Keratinocyte (primary cell): ENCODE measurements around the gene ZNF594. TPM values are rescaled to one million over a fixed set of nuclear protein-coding genes. Genes with fewer than 3 reads are reported as not detected.

Source experiments
- DNase-seq: peaks from one replicate; pipeline ENCODE4 v3.0.0-alpha.2; 2011; ENCODE audit warnings: low read depth, missing footprints, low spot score
- FAIRE-seq: peaks from 2 replicates; lab custom pipeline; 2011; peaks lifted over from hg19 to GRCh38; lab: Jason Lieb, UNC
- H2AFZ ChIP-seq: 2 replicates; pipeline ENCODE4 v1.6.0; 2012; ENCODE audit warnings: low read length, control low read depth, inconsistent platforms; ENCODE audit not compliant: control insufficient read depth
- H3K27ac ChIP-seq: 2 replicates; pipeline ENCODE4 v1.5.1; 2011; ENCODE audit warnings: low read length; ENCODE audit not compliant: control insufficient read depth, insufficient read depth
- H3K27me3 ChIP-seq: 3 replicates; pipeline ENCODE4 v1.6.0; 2011; ENCODE audit warnings: low read length; ENCODE audit not compliant: control insufficient read depth, insufficient read depth; ENCODE audit errors: extremely low read depth
- H3K36me3 ChIP-seq, 2 experiments: 2 replicates in 1 of 2; 3 replicates in 1 of 2; pipeline ENCODE4 v1.5.1; 2011; ENCODE audit warnings: low read length in 2 of 2, mild to moderate bottlenecking in 1 of 2; ENCODE audit not compliant: control insufficient read depth in 2 of 2, insufficient read depth in 2 of 2; ENCODE audit errors: extremely low read depth in 1 of 2
- H3K4me1 ChIP-seq: 3 replicates; pipeline ENCODE4 v1.5.1; 2011; ENCODE audit warnings: low read length; ENCODE audit not compliant: control insufficient read depth, insufficient read depth; ENCODE audit errors: extremely low read depth
- H3K4me2 ChIP-seq: 3 replicates; pipeline ENCODE4 v1.6.0; 2011; ENCODE audit warnings: low read depth, low read length; ENCODE audit not compliant: control insufficient read depth, insufficient read depth; ENCODE audit errors: extremely low read depth
- H3K4me3 ChIP-seq, 3 experiments: fragments of 200-600 bp in 1 of 3; sonication (generic) in 1 of 3; 2 replicates in 2 of 3; 3 replicates in 1 of 3; pipeline ENCODE4 v1.5.1; 2011 to 2016; ENCODE audit warnings: low read length in 3 of 3, mild to moderate bottlenecking in 3 of 3, control low read depth in 2 of 3, inconsistent platforms in 1 of 3, low read depth in 1 of 3, mixed read lengths in 1 of 3, mixed run types in 1 of 3, moderate library complexity in 1 of 3; ENCODE audit not compliant: control insufficient read depth in 2 of 3, insufficient read depth in 2 of 3; ENCODE audit errors: extremely low read depth in 1 of 3
- H3K79me2 ChIP-seq: 2 replicates; pipeline ENCODE4 v1.6.0; 2012; ENCODE audit warnings: low read length; ENCODE audit not compliant: control insufficient read depth, insufficient read depth
- H3K9ac ChIP-seq: 3 replicates; pipeline ENCODE4 v1.6.0; 2011; ENCODE audit warnings: low read length; ENCODE audit not compliant: control insufficient read depth, insufficient read depth; ENCODE audit errors: extremely low read depth
- H3K9me1 ChIP-seq: 3 replicates; pipeline ENCODE4 v1.6.0; 2011; ENCODE audit warnings: low read length; ENCODE audit not compliant: control insufficient read depth, insufficient read depth; ENCODE audit errors: extremely low read depth
- H3K9me3 ChIP-seq: 2 replicates; pipeline ENCODE4 v1.5.1; 2012; ENCODE audit warnings: low read depth, low read length; ENCODE audit not compliant: control insufficient read depth
- H4K20me1 ChIP-seq: 3 replicates; pipeline ENCODE4 v1.6.0; 2011; ENCODE audit warnings: low read length; ENCODE audit not compliant: control insufficient read depth, insufficient read depth; ENCODE audit errors: extremely low read depth
- EZH2 ChIP-seq: IDR thresholded peaks from one replicate; pipeline ENCODE4 v1.6.1; 2012; ENCODE audit warnings: inconsistent platforms, mild to moderate bottlenecking, low read length, moderate library complexity
- dilution Hi-C: fragments of 300-500 bp; cut with MboI; formaldehyde crosslinking; loops from one replicate; pipeline ENCODE4 v1.7.0; 2020; ENCODE audit warnings: low sequenced_read_pairs; ENCODE audit not compliant: extremely low pct_ligation_motif_present
- polyA plus RNA-seq, 5 experiments: library from polyadenylated mRNA; depleted of rRNA in 3 of 5; stranded (reverse) in 3 of 5; stranded (forward) in 1 of 5; unstranded in 1 of 5; fragments of >200 nt; gene quantifications; 1 replicate in 1 of 5; 2 replicates in 3 of 5; 3 replicates in 1 of 5; pipeline versions ENCODE4 v1.2.1 to v1.2.3, GENCODE V29; 2011 to 2012; ENCODE audit warnings: missing spikeins in 2 of 5, low read depth in 1 of 5, low replicate concordance in 1 of 5
- TF ChIP-seq, protein P1 (sequence below), 3 experiments: IDR thresholded peaks in 1 of 3; conservative IDR thresholded peaks in 1 of 3; optimal IDR thresholded peaks in 1 of 3; 2 replicates in 2 of 3; 3 replicates in 1 of 3; pipeline versions ENCODE3 to v1.5.1; 2011; ENCODE audit warnings: low read length in 3 of 3, mild to moderate bottlenecking in 3 of 3, moderate library complexity in 2 of 3, control low read depth in 1 of 3, inconsistent platforms in 1 of 3; ENCODE audit not compliant: insufficient read depth in 2 of 3; ENCODE audit errors: extremely low read depth in 1 of 3

The ZNF594 gene
- polyA plus RNA-seq, 1 donor (not counting 4 experiments of a cell fraction or from before 2014, with no cell fraction given) = 2.1 TPM

DNA sequence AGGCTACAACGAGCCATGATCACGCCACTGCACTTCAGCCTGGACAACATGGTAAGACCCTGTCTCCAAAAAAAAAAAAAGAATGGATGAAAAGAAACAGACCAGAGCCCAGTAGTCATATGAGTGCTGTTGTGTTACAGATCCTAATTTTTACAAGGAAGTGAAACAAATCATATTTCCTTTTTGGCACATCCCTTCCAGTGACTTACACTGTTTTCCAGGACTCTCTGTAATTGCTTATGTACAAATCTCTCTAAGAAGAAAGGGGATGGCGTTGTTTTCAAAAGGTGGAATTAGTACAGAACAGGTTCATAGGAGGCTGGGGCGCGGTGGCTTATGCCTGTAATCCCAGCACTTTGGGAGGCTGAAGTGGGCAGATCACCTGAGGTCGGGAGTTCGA is 19.8 kb upstream of the ZNF594 start:
- dilution Hi-C loops = no loop called here
- no peak overlapping the region for H3K4me2 ChIP-seq
- no peaks in the 10 kb centered on the region for H3K79me2 ChIP-seq
- no peaks in the 10 kb centered on the region for H4K20me1 ChIP-seq
- no peak overlapping the region for H3K27ac ChIP-seq
- H3K9me1 ChIP-seq = peaks cover 2% of the 10 kb centered on the region
- DNase-seq (no peak), FAIRE-seq (no peak)
- H3K4me3 ChIP-seq = no peak overlapping the region
- no peak for TF ChIP-seq EZH2
- TF ChIP-seq, protein P1, sequence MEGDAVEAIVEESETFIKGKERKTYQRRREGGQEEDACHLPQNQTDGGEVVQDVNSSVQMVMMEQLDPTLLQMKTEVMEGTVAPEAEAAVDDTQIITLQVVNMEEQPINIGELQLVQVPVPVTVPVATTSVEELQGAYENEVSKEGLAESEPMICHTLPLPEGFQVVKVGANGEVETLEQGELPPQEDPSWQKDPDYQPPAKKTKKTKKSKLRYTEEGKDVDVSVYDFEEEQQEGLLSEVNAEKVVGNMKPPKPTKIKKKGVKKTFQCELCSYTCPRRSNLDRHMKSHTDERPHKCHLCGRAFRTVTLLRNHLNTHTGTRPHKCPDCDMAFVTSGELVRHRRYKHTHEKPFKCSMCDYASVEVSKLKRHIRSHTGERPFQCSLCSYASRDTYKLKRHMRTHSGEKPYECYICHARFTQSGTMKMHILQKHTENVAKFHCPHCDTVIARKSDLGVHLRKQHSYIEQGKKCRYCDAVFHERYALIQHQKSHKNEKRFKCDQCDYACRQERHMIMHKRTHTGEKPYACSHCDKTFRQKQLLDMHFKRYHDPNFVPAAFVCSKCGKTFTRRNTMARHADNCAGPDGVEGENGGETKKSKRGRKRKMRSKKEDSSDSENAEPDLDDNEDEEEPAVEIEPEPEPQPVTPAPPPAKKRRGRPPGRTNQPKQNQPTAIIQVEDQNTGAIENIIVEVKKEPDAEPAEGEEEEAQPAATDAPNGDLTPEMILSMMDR (optimal IDR thresholded peaks at IDR 0.05 in 1 of 3, IDR thresholded peaks at IDR 0.05 in 1 of 3, conservative IDR thresholded peaks at IDR 0.05 in 1 of 3; ENCODE audit: extremely low read depth in 1 of 3, insufficient read depth in 2 of 3, low read length in 3 of 3) = no peak
- H2AFZ ChIP-seq = no peak overlapping the region
- no peaks in the 10 kb centered on the region for H3K4me1 ChIP-seq
- no peak overlapping the region for H3K9ac ChIP-seq
- no peaks in the 10 kb centered on the region for H3K27me3 ChIP-seq
- peaks cover 0 to 3% of the 10 kb centered on the region in 2 experiments for H3K36me3 ChIP-seq
- no peaks in the 10 kb centered on the region for H3K9me3 ChIP-seq

DNA sequence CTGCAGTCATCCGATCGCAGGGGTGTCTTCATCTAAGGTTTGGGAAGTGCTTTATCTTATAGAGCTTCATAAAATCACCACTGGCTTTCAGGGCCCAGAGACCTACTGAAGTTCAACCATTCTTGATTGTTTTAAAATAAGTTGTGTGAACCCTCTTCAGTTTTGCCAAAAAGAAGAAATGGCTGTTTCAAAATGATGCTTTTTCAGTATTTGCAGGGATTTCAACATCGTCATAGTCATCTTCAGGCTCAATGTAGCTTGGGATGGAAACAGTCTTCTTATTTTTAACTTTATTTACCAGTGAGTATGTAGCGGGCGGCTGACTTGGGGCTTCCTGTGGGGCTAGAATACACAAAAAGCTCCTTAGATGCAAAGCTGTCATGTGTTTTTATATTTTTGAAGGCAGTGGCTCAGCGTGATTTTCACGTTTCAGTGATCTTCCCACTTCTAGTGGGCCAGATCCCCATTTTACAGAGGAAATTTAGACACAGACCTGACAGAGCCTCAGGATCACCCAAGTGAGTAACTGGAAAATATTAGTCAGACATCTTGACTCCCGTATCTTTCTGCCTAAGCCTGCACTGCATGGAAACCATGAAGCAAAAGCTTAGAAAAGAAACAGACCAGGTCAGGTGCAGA is 19.1 kb upstream of the ZNF594 start:
- H3K4me2 ChIP-seq = no peak overlapping the region
- no peak overlapping the region for H3K4me3 ChIP-seq
- H3K36me3 ChIP-seq = peaks cover 0 to 3% of the 10 kb centered on the region in 2 experiments
- no peaks in the 10 kb centered on the region for H3K27me3 ChIP-seq
- no peak overlapping the region for H2AFZ ChIP-seq
- no peaks in the 10 kb centered on the region for H3K79me2 ChIP-seq
- no peaks in the 10 kb centered on the region for H3K9me3 ChIP-seq
- no peak overlapping the region for H3K9ac ChIP-seq
- TF ChIP-seq EZH2 = no peak
- TF ChIP-seq, protein P1 (optimal IDR thresholded peaks at IDR 0.05 in 1 of 3, IDR thresholded peaks at IDR 0.05 in 1 of 3, conservative IDR thresholded peaks at IDR 0.05 in 1 of 3; ENCODE audit: extremely low read depth in 1 of 3, insufficient read depth in 2 of 3, low read length in 3 of 3) = no peak
- no peak overlapping the region for H3K27ac ChIP-seq
- no peaks in the 10 kb centered on the region for H4K20me1 ChIP-seq
- H3K9me1 ChIP-seq = peaks cover 2% of the 10 kb centered on the region
- H3K4me1 ChIP-seq = no peaks in the 10 kb centered on the region
- FAIRE-seq (no peak), DNase-seq (no peak)
- dilution Hi-C loops = no loop called here
